ENCODE data around the gene SASH1. TPM values are rescaled to one million over a fixed set of nuclear protein-coding genes. Genes with fewer than 3 reads are reported as not detected.
A peak's percentile ranks its signal among the peaks of the same experiment; 100 is the strongest.

SASH1 gene
- total and polyA plus RNA-seq, 2 of the 8 experiments (the other 6 are each of a cell fraction or from before 2014, with no cell fraction given): 6.0 to 20.2 TPM

- TF ChIP-seq CHD7 (IDR thresholded peaks at IDR 0.05; ENCODE audit: insufficient replicate concordance, low read length): peak; percentile 79
- TF ChIP-seq POLR2A (IDR thresholded peaks at IDR 0.05; ENCODE audit: control extremely low read depth in 1 of 2, low read depth in 2 of 2, low read length in 2 of 2): peak in 1 of 2 experiments; percentile 48; a peak in 1 of 3 replicates
- TF ChIP-seq POLR2AphosphoS5 (IDR thresholded peaks at IDR 0.05; ENCODE audit: low read depth, low read length): no peak
Observed at GRCh38 chr6:148346681-148347440, 4.2 kb downstream of the SASH1 start (continued).

All from H1 (cell line).